Measurements from ENCODE around the gene NCOA3.
"Not testable (repeated sequence)": the region's sequence is repeated elsewhere in the genome, so short reads cannot be mapped to it uniquely, and the experiment has no call there.

NCOA3 gene

DNA sequence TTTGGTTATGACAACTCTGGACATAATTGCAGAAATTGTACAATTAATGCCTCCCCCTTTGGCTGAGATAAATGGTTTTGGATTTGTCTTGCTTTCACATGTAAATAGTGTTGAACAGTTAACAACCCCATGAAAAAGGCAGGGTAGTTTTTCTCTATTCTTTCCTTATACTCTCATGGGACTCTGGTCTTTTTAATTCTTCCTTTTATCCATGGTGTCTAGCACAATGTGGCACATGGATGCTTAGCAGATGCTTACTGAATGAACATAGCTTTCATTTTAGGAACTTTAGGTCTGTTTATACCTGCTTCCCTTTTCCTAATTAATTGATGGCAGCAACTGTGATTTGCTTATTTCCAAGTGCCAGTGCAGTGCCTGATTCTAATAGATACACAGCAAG lies 75.6 kb downstream of the NCOA3 start:
- no peak for DNase-seq (ENCODE audit: low spot score)
- TF ChIP-seq, protein P1, sequence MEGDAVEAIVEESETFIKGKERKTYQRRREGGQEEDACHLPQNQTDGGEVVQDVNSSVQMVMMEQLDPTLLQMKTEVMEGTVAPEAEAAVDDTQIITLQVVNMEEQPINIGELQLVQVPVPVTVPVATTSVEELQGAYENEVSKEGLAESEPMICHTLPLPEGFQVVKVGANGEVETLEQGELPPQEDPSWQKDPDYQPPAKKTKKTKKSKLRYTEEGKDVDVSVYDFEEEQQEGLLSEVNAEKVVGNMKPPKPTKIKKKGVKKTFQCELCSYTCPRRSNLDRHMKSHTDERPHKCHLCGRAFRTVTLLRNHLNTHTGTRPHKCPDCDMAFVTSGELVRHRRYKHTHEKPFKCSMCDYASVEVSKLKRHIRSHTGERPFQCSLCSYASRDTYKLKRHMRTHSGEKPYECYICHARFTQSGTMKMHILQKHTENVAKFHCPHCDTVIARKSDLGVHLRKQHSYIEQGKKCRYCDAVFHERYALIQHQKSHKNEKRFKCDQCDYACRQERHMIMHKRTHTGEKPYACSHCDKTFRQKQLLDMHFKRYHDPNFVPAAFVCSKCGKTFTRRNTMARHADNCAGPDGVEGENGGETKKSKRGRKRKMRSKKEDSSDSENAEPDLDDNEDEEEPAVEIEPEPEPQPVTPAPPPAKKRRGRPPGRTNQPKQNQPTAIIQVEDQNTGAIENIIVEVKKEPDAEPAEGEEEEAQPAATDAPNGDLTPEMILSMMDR (IDR thresholded peaks at IDR 0.05; ENCODE audit: extremely low read depth, insufficient read depth, missing control alignments) = no peak
- in situ Hi-C loops (cut with MboI; ENCODE audit: low pct_unique_long_range_greater_than_20kb, low sequenced_read_pairs, unreplicated experiment) = no loop called here

DNA sequence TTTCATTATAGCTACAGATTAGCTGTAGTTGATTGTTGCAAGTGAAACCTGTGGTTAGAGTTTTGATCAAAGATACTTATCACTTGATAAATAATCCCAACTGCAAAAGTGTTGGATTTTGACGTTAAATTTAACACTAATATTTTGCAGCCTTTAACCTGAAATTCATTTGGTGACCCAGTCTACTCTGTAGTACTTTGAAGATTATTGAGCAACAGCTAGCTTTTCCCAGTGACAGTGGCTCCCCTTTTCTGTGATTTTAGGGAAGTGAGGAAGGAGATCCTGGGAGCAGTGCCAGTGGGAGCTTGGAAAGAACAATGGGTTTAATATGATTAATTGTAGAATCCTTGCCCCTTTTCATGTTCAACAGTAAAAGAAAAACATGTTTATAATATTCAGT lies 76.9 kb downstream of the NCOA3 start:
- TF ChIP-seq, protein P1 (IDR thresholded peaks at IDR 0.05; ENCODE audit: extremely low read depth, insufficient read depth, missing control alignments) = no peak
- DNase-seq (ENCODE audit: low spot score) = no peak
- in situ Hi-C loops (cut with MboI; ENCODE audit: low pct_unique_long_range_greater_than_20kb, low sequenced_read_pairs, unreplicated experiment) = no loop called here

DNA sequence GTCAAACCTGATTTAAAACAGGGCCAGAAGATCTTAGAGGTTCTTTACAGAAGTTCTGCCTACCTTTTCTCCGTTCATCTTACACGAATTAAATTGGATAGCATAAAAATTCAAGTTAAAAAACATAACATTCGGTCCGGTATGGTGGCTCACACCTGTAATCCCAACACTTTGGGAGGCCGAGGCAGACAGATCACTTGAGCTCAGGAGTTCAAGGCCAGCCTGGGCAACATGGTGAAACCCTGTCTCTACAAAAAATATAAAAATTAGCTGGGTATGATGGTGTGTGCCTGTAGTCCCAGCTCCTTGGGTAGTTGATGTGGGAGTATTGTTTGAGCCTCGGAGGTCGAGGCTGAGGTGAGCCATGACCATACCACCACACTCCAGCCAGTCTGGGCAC lies 79.0 kb downstream of the NCOA3 start:
- DNase-seq (ENCODE audit: low spot score) = not testable (repeated sequence)

DNA sequence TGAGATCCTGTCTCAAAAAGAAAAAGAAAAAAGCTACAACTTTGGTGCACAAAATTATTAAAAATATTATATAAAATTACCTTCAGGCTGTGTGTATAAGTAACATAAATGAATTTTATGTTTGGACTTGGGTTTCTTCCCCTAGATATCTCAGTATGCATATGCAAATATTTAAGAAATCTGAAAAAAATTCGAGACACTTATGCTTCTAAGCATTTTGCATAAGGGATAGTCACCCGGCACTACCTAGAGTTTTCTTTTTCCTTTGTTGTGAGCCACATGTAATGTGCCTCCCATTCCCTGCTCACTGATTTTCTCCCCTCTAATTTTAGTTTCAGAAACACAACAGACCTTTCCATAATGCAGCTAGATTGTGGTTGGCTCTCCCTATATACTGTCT lies 79.4 kb downstream of the NCOA3 start:
- no peak for DNase-seq (ENCODE audit: low spot score)
- in situ Hi-C loops (cut with MboI; ENCODE audit: low pct_unique_long_range_greater_than_20kb, low sequenced_read_pairs, unreplicated experiment) = no loop called here
- TF ChIP-seq, protein P1 (IDR thresholded peaks at IDR 0.05; ENCODE audit: extremely low read depth, insufficient read depth, missing control alignments) = no peak

More for the DNA sequence above, 79.0 kb downstream of the NCOA3 start:
- in situ Hi-C loops (cut with MboI; ENCODE audit: low pct_unique_long_range_greater_than_20kb, low sequenced_read_pairs, unreplicated experiment) = not testable (repeated sequence)

DNA sequence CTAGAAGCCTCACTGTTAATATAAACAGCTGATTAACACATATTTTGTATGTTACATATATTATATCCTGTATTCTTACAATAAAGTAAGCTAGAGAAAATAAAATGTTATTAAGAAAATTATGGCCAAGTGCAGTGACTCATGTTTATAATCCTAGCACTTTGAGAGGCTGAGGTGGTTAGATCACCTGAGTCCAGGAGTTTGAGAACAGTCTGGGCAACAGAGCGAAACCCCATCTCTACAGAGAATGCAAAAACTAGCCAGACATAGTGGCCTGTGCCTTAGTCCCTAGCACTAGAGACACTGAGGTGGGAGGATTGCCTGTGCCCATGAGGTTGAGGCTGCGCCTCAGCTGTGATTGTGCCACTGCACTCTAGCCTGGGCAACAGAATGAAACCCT lies 81.9 kb downstream of the NCOA3 start:
- in situ Hi-C loops (cut with MboI; ENCODE audit: low pct_unique_long_range_greater_than_20kb, low sequenced_read_pairs, unreplicated experiment) = no loop called here

DNA sequence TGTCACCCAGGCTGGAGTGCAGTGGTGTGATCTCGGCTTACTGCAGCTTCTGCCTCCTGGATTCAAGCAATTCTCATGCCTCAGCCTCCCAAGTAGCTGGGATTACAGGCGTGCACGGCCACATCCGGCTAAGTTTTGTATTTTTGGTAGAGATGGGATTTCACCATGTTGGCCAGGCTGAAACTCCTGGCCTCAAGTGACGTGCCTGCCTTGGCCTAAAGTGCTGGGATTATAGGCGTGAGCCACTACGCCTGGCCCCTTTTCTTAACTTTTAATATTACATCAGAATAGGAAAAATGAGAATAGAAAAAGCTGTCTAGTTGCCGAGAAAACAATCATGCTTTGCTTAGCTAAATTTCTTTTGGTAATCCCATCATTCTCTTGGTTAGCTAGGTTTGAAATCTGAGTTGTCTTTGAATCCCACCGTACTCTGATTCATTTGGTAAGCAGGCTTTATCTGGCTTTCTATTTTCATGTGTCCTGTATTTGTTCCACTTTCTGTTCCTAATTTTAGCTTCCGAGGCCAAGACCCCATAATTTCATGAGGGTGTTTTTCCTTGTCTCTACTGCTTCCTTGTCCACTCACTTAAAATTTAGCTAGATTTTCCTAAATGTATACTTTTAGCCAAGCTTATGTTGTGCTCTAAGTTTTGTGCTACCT lies 83.5 kb downstream of the NCOA3 start:
- in situ Hi-C loops (cut with MboI; ENCODE audit: low pct_unique_long_range_greater_than_20kb, low sequenced_read_pairs, unreplicated experiment) = no loop called here
- TF ChIP-seq, protein P1 (IDR thresholded peaks at IDR 0.05; ENCODE audit: extremely low read depth, insufficient read depth, missing control alignments) = no peak
- peak; percentile 25 for DNase-seq (ENCODE audit: low spot score)

More for the DNA sequence above, 81.9 kb downstream of the NCOA3 start:
- no peak for DNase-seq (ENCODE audit: low spot score)
- TF ChIP-seq, protein P1 (IDR thresholded peaks at IDR 0.05; ENCODE audit: extremely low read depth, insufficient read depth, missing control alignments) = no peak

DNA sequence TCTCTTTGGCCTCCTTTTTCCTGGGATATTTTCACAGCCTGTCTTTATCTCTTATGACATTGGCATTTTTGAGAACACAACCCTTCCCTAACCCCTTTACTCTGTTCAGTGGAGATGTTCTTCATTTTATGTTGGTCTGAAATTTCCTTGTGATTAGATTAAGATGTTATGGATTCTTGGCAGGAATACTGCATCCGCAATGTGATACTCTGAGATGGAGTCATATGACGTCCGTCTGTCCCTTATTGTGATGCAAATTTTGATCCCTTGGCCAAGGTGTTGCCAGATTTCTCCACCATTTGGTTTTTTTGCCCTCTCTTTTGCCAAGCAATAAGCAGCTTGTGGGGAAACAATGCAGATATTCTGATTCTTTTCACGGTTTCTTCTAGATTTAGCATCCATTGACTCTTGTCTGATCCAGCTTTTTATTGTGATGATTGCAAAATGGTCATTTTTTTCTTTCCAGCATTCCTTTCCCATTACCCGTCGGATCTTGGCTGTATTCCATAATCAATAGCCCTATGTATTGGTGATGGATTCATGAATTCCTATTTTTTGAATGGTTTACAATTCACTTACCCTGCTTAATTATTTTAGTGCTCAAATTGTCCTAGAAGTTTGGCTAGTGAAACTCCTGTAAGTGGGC lies 85.1 kb downstream of the NCOA3 start:
- TF ChIP-seq, protein P1 (IDR thresholded peaks at IDR 0.05; ENCODE audit: extremely low read depth, insufficient read depth, missing control alignments) = no peak
- no peak for DNase-seq (ENCODE audit: low spot score)

More for the DNA sequence above, 85.1 kb downstream of the NCOA3 start:
- in situ Hi-C loops (cut with MboI; ENCODE audit: low pct_unique_long_range_greater_than_20kb, low sequenced_read_pairs, unreplicated experiment) = no loop called here

All from GM13977 (cell line).